Left colon (tissue), 2 donors: ENCODE measurements around the gene DPF3. TPM values are rescaled to one million over a fixed set of nuclear protein-coding genes. Genes with fewer than 3 reads are reported as not detected.

Experiments
- ATAC-seq: fragments of 200-7000 bp; cut with Tn5 transposase; one replicate; pipeline ENCODE4 v1.9.1; 2020; ENCODE audit warnings: mild to moderate bottlenecking, moderate library complexity
- DNase-seq, 2 donors: peaks; one replicate each; pipeline ENCODE4 v3.0.0-alpha.2; 2020
- intact Hi-C, 2 donors: fragments of 100-400 bp; cut with DNase I in 1 of 2; cut with micrococcal nuclease in 1 of 2; formaldehyde crosslinking; loops; one replicate each; pipeline versions ENCODE4 v1.11.2 to v1.14.0; 2022; cut with DNase I, micrococcal nuclease
- total RNA-seq, 2 donors: library from RNA; stranded (reverse); fragmentation: NEBNext Ultra II Directional; extraction: Animal tissue kit (Norgen Biotek cat#: 25700); gene quantifications; one replicate each; pipeline ENCODE4 v1.2.1, GENCODE V29; 2021
- donor health status: DM: no; HTN: no; CAD: no.
- donor health status: DM: yes; HTN: yes; CAD: no.

The DPF3 gene
- total RNA-seq, 2 donors from 2014 or later: 9.7 to 11.2 TPM

GRCh38 chr14:72906879-72907278 lies 13.0 kb upstream of the DPF3 start:
- DNase-seq (peak in 1 of 2 donors; percentile 26), ATAC-seq (peak; percentile 78)
- intact Hi-C loops: no loop called here

DNA sequence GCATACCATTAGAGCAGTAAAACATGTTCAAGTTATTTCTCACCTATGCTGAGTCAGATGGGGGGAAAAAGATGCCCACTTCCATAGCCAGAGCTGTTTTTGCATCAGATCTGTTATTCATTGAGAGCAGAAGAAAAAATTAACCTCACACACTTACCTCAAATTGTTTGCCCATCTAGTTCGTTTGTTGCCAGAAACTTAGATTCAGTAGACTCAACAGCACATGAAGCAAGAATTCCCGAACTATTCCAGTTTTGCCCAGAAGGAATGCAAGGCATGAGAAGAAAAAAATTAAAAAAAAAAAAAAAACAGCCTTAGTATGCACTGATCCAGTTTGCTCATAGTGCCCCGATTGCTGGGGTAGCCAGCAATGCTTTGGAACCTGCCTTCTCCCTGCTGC lies 12.4 kb upstream of the DPF3 start:
- ATAC-seq (no peak), DNase-seq (no peak)
- intact Hi-C loops: no loop called here

GRCh38 chr14:72904840-72905561 lies 11.1 kb upstream of the DPF3 start:
- intact Hi-C loops: loop anchor here (2.0 to 5.0 kb wide), 2 partner anchors 388 kb away; no protein-coding TSS in a partner anchor
- ATAC-seq (peak; percentile 67), DNase-seq (peak in 1 of 2 donors; percentile 48)

DNA sequence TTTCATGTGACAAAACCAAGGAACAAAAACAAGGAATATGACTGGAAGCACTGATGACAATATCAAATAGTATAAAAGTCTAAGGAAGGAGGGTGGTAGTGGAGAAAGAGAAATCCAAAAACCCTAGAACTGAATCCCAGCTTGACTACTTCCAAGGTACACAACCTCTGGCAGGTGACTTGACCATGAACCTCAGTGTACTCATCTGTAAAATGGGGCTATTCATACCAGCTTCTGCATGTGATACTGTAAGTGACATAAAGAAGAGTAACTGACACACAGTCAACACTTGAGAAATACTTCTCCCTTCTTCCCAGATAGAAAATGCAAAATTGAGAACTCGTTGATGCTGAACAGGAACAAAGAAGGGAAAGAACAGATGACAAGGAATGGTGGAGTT lies 10.3 kb upstream of the DPF3 start:
- DNase-seq (no peak), ATAC-seq (no peak)
- intact Hi-C loops: loop anchor here (2.0 to 5.0 kb wide), 2 partner anchors 387 kb away; no protein-coding TSS in a partner anchor

DNA sequence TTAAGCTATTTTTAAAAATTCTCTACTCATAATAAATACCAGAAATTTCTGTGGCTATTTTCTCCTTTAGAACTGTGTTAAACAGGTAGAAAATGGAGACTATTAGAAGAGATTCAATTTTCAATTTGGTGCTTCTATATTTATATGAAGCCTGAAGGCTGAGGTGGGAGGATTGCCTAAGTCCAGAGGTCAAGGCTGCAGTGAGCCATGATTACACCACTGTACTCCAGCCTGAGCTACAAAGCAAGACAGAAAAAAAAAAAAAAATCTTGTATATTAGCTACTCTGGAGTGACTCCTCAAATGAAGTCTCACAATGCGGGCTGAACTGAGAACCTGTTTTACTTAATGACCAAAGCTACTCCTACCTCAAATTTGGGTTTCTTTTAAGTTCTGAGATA lies 9.8 kb upstream of the DPF3 start:
- intact Hi-C loops: loop anchor here (2.0 to 5.0 kb wide), 2 partner anchors 386 to 387 kb away; no protein-coding TSS in a partner anchor
- DNase-seq: no peak
- no peak for ATAC-seq

- DNase-seq: no peak
- ATAC-seq: no peak
- intact Hi-C loops: loop anchor here in 1 of 2 donors (5.0 kb wide), 1 partner anchor 386 kb away; no protein-coding TSS in a partner anchor
These were observed 9.1 kb upstream of the DPF3 start for GRCh38 chr14:72902801-72903530.

- no peak for DNase-seq
- intact Hi-C loops: loop anchor here in 1 of 2 donors (5.0 kb wide), 1 partner anchor 384 kb away; no protein-coding TSS in a partner anchor
These were observed 7.5 kb upstream of the DPF3 start for GRCh38 chr14:72901361-72901760.

DNA sequence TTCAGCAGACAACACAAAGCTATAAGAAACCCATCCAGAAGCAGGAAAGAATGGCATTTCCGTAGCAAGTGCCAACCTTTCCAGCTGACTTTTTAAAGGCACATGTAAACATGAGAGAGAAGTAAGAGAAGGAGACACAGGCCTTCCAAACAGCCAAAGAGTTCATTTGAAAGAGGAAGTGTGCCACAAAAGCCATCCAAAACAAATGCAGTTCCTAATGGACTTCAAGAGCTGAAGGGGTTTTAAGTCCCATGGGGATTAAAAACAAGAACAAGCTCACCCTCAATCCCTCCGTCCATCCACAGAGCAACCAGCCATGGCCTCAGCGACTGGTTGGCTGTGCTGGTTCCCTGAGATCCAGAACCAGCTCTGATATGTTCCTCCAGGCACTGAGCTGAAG lies 4.5 kb upstream of the DPF3 start:
- no peak for DNase-seq
- intact Hi-C loops: no loop called here
- ATAC-seq: no peak

More at GRCh38 chr14:72901361-72901760, 7.5 kb upstream of the DPF3 start:
- ATAC-seq: no peak

- DNase-seq (peak; percentile 38 to 45), ATAC-seq (peak; percentile 56)
- intact Hi-C loops: no loop called here
These were observed 900 bp upstream of the DPF3 start for GRCh38 chr14:72894623-72895378.

DNA sequence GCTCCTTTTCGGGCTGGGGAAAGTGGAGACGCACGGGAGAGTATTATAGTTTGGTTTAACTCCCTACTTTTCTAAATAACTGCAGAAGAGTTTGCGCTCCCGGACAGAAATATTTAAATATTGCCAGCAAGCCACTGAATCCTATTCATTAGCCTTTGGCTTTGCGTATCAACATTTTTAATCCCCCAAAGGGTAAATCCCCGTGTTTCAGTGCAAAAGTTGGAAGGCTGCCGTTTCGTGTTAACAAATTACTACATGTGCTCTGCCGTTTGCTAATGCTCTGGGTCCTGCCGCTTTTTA lies 372 bp upstream of the DPF3 start:
- DNase-seq (no peak), ATAC-seq (no peak)
- intact Hi-C loops: no loop called here

DNA sequence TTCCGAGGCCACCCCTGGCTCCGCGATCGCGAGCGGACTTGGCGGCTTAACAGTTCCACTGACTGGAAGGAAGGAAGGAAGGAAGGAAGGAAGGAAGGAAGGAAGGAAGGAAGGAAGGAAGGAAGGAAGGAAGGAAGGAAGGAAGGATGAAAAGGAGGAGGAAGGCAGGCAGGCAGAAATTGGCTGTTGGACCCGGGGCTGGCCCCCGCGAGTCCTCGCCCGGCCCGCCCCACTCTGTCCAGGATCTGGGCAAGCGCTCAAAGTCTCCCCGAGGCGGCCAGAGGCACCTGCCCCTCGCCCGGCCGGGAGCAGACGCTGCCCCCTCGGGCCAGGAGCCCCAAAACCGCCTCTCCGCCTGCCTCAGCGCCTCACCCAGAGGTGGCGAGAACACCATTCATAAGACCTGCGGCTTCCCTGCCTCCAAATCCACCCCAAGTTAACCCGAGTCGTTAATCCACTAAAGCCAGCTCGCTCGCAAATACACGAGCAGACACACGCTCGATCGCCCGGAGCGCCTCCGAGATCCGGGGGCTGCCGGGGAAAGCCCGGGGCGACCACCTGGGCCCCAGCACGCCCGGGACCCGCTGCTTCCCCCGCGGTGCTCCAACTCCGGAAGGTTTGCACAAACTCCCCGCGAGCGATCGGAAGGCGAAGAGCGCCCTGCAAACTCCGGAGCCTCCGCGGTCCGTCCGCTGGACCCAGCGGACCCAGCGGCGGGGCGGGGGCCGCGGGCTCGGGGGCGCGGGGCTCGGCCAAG lies 844 bp downstream of the DPF3 start:
- intact Hi-C loops: no loop called here

GRCh38 chr14:72892103-72892878 lies 1.6 kb downstream of the DPF3 start:
- ATAC-seq: peak; percentile 17
- intact Hi-C loops: no loop called here

More for the DNA sequence above, 844 bp downstream of the DPF3 start:
- ATAC-seq: peak; percentile 43
- peak; percentile 28 to 49 for DNase-seq

GRCh38 chr14:72891666-72892102 lies 2.2 kb downstream of the DPF3 start:
- ATAC-seq: no peak
- DNase-seq: no peak
- intact Hi-C loops: no loop called here

More at GRCh38 chr14:72892103-72892878, 1.6 kb downstream of the DPF3 start:
- DNase-seq: peak; percentile 31 to 40

GRCh38 chr14:72889366-72889765 lies 4.5 kb downstream of the DPF3 start:
- no peak for ATAC-seq
- DNase-seq: no peak
- intact Hi-C loops: no loop called here

DNA sequence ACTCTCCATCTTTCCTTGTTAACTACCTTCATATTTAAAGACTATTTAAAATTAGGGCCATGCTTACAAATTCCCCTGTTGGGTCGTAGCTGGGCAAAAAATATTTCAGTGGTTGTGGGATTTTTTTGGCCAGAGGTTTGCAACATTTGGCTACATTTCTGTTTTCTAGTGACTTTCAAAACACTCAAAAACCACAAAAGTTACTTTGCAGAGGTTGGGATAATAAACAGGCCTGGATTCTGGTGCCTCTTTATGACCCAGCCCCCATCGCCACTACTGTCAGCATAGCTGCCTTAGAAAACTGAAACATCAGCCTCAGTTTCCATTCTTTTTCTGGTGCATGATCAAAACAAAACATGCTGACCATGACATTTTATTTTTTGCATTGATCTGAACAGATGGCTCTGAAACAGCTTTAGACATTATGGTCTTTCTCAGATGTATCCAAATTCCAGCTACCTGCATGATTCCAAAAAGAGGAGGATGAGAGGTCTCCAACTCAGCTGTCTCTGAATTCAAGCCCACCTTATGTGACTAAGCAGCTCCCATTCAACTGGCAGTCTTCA lies 5.2 kb downstream of the DPF3 start:
- no peak for ATAC-seq
- DNase-seq: no peak
- intact Hi-C loops: no loop called here

DNA sequence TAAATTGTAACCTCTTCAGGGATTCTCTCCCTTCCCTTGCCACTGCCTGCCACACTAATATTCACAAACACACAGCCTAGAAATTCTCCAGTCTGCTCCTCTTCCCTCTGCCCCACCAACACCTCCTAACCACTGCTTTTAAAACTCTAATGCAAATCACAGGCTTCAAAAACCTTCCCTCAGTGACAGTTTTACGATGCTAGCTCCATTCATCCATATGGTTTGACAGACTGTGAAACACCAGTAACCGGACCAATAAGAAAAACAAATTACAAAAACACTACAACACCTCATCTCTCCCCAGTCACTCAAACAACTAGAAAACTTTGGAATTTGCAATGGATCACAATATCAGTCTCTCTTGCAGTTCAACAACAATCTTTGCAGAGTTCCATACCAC lies 5.7 kb downstream of the DPF3 start:
- no peak for DNase-seq
- intact Hi-C loops: no loop called here
- no peak for ATAC-seq

DNA sequence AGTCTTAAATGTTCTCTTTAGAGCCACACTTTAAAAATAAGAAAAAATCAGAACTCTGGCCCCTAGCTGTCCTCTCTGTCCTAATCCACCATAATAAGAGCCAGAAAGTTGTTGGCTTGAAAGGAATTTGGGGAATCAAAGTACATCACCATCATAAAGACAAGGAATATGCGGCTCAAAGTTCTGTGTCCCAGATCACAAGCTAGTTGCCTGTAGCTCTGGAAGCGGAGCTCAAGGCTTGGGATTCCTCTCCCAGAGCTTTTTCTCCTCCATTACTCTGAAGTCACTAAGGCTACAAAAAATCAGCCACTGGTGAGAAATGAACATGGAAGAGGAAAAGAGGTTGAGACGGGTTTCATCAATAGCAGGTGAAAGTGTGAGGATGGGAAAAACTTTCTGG lies 6.4 kb downstream of the DPF3 start:
- intact Hi-C loops: no loop called here
- ATAC-seq: no peak

GRCh38 chr14:72884386-72884785 lies 9.5 kb downstream of the DPF3 start:
- ATAC-seq: no peak
- intact Hi-C loops: no loop called here
- no peak for DNase-seq

More for the DNA sequence above, 6.4 kb downstream of the DPF3 start:
- no peak for DNase-seq
